Subcutaneous adipose tissue (tissue), 4 donors: ENCODE measurements around the gene BLOC1S4. TPM values are rescaled to one million over a fixed set of nuclear protein-coding genes. Genes with fewer than 3 reads are reported as not detected.

ENCODE experiments used
- CTCF ChIP-seq: fragments of 450-650 bp; IDR thresholded peaks from one replicate; pipeline ENCODE4 v1.5.1; 2016; ENCODE audit warnings: low read depth, mild to moderate bottlenecking, control low read depth, antibody characterized with exemption, moderate library complexity
- total RNA-seq, 4 donors: library from RNA; depleted of rRNA; stranded (reverse); fragments of >200 nt; gene quantifications; one replicate each; pipeline ENCODE4 v1.1.0, GENCODE V29; 2016

BLOC1S4 gene
- total RNA-seq, 4 donors from 2014 or later = 6.4 to 15.3 (median 13.1) TPM

- no peak for TF ChIP-seq CTCF
Observed at GRCh38 chr4:6731318-6731675, 15.3 kb downstream of the BLOC1S4 start.

GRCh38 chr4:6731780-6732179, 15.8 kb downstream of the BLOC1S4 start:
- no peak for TF ChIP-seq CTCF

- TF ChIP-seq CTCF = no peak
Observed at GRCh38 chr4:6732441-6733357, 16.7 kb downstream of the BLOC1S4 start.

- no peak for TF ChIP-seq CTCF
Observed at GRCh38 chr4:6733358-6734164, 17.6 kb downstream of the BLOC1S4 start.

- no peak for TF ChIP-seq CTCF
Observed at GRCh38 chr4:6734165-6734786, 18.3 kb downstream of the BLOC1S4 start.

GRCh38 chr4:6739920-6740319, 23.9 kb downstream of the BLOC1S4 start:
- no peak for TF ChIP-seq CTCF

- no peak for TF ChIP-seq CTCF
Observed at GRCh38 chr4:6740347-6740746, 24.4 kb downstream of the BLOC1S4 start.
